HK-2 (cell line): Measurements from ENCODE around the gene LRTM2.

Experiments
- DNase-seq: peaks from one replicate; pipeline ENCODE4 v3.0.0-alpha.2; 2018; ENCODE audit not compliant: unreplicated experiment

LRTM2 gene

DNA sequence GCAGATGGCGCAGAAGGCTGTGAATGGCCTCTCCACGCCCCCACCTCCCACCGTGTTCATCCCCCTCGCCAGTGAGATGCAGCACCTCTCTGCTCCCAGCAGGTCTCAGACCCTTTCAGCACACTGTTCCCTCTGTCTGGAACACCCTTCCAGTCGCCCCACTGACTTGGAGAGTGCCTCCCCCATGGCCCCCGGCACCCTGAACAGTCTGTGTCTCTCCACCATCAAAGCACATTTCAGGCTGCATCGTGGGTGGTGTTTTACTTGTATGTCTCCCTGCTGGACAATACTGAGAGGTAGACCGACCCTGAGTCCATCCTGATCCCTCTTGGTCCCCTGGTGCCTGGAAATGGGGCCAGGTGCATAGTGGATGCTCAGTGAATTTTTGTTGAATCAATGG lies 63.1 kb downstream of the LRTM2 start:
- no peak for DNase-seq

DNA sequence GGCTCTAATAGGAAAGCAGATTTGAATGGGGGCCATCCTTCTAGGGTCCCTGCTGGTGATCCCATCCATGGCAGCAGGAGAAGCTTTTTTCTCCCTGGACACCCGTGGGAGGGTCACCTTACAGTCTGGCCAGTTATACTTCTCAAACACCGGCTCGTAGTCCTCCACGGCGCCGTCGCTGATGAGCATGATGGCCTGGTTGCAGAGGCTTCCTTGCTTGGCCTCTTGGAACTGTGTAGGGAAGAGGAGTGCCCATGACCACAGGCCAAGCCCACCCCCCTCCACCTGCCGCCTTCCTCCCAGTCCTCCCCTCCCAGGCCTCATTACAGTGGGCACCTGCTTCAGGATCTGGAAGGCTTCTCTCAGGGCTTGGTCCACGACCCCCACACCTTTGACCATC lies 64.3 kb downstream of the LRTM2 start:
- DNase-seq = no peak

DNA sequence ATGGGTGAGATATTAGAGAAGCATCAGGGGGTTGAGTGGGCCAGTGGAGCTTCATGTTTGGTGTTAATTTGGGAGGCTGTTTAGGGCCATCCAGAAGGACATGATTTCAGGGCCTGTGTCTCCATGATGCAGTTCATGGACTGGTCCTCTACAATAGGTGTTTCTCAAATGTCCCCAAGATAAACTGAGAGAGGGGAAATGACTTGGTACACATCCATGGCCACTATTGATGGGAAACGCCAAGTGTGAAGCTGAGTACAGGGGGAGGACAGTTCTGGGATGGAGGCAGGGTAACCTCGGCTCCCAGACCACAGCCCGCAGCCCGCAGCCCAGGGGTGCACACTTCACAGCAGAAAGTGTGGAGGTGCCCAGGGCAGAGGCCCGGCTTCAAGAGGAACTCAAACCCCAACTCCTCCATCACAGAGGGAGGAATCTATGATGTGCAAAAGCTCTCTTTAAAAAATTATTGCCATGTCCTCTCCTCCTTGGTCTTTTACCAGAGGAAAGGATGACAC lies 64.8 kb downstream of the LRTM2 start:
- DNase-seq = no peak

DNA sequence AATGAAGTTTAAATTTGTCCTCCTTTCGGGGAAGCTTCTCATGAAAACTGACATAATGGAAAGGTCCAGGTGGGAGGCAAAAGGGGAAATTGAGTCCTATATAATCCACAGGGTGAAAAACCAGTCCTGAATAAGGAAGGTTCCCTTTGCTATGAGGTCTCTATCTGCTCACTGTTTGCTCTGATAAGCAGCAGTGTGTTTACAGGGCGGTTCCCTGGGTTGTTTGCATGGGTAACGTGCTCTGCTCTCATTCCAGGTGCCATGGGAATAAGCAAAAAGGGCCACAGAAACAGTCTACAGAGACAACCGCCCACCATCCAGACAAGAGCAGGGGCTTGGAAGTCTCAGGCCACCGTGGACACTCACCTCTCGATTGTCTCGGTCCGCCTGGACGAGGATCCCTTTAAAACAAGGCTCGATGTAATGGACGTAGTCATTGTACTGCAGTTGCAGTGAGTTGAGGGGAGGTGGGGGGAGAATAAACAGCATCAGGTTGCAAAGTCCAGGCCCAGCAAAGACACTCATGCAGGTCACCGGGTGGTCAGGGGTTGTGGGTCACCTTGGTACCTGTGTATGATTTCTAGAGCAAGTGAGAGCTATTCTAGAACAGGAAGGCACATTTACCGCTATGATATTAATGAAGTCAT lies 65.4 kb downstream of the LRTM2 start:
- no peak for DNase-seq
